ENCODE results near the gene TAX1BP3. TPM values are rescaled to one million over a fixed set of nuclear protein-coding genes. Genes with fewer than 3 reads are reported as not detected.

TAX1BP3 gene
- total RNA-seq, 1 donor, result 164 TPM

DNA sequence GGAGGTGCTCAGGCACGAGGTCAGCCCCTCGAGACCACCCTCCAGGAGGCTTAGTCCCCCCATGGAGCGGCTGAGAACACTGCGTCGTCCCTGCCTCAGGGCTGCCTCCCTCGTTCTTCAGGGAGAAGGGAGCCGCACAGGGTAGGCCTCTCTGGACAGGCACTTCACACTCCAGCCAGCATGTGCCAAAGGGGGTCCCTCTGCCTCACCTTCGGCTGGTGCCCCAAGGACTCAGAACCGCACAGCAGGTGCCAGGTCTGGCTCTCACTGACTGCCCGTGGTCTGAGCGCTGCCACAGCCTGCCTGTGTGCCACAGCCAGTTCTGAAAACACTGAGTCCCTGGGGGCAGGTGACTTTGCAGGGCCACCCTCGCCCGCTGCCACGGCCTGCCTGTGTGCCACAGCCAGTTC lies 20.5 kb upstream of the TAX1BP3 start:
- DNase-seq (ENCODE audit: insufficient read length, low spot score, missing footprints), result peak; percentile 80
- Histone ChIP-seq H3K9me3 (ENCODE audit: low read depth, low read length) (no peaks in the 10 kb centered on the region), H3K4me3 (ENCODE audit: insufficient read depth, low read length) (no peak overlapping the region), H2AFZ (ENCODE audit: low read length) (no peak overlapping the region), H3K4me2 (ENCODE audit: insufficient read depth, low read length) (no peak overlapping the region), H3K36me3 (ENCODE audit: insufficient read depth, low read length) (no peaks in the 10 kb centered on the region), H3K79me2 (ENCODE audit: insufficient read depth, low read length) (no peaks in the 10 kb centered on the region), H4K20me1 (ENCODE audit: insufficient read depth, low read length) (no peaks in the 10 kb centered on the region), H3K27ac (ENCODE audit: low read depth, low read length) (no peak overlapping the region), H3K27me3 (ENCODE audit: insufficient read depth, low read length) (peaks cover 5% of the 10 kb centered on the region), H3K4me1 (ENCODE audit: insufficient read depth, low read length) (no peaks in the 10 kb centered on the region)
- TF ChIP-seq, protein P1, sequence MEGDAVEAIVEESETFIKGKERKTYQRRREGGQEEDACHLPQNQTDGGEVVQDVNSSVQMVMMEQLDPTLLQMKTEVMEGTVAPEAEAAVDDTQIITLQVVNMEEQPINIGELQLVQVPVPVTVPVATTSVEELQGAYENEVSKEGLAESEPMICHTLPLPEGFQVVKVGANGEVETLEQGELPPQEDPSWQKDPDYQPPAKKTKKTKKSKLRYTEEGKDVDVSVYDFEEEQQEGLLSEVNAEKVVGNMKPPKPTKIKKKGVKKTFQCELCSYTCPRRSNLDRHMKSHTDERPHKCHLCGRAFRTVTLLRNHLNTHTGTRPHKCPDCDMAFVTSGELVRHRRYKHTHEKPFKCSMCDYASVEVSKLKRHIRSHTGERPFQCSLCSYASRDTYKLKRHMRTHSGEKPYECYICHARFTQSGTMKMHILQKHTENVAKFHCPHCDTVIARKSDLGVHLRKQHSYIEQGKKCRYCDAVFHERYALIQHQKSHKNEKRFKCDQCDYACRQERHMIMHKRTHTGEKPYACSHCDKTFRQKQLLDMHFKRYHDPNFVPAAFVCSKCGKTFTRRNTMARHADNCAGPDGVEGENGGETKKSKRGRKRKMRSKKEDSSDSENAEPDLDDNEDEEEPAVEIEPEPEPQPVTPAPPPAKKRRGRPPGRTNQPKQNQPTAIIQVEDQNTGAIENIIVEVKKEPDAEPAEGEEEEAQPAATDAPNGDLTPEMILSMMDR (IDR thresholded peaks at IDR 0.05; ENCODE audit: extremely low read depth, low read depth, low read length), result no peak

DNA sequence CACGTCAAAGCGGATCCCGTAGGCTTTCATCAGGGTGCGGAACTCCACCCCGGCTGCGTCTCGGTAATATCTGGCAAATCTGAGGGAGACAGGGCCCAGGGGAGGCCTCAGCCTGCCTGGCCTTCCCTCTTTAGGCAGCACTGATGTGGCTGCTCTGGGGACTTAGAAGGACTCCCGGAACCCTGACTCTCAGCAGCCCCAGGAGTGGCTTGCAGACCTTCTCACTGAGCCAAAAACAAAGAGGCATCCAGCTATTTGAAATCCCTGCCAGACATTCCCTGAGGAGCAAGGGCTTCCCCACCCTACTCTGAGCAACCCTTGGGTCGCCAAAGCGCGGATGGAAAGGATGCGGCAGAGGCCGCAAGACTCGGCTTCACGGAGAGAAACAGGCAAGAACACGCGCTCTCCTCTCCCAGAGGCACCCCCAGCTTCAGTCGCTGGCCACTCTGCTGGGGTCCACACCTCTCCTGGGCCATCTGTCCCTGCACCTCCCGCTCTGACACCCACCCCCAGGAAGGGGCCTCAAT lies 19.7 kb upstream of the TAX1BP3 start:
- TF ChIP-seq, protein P1 (IDR thresholded peaks at IDR 0.05; ENCODE audit: extremely low read depth, low read depth, low read length), result no peak
- DNase-seq (ENCODE audit: insufficient read length, low spot score, missing footprints), result peak; percentile 92

GRCh38 chr17:3685174-3685573 lies 16.8 kb upstream of the TAX1BP3 start:
- no peaks in the 10 kb centered on the region for H3K9me3 ChIP-seq (ENCODE audit: low read depth, low read length)
- no peak overlapping the region for H3K27ac ChIP-seq (ENCODE audit: low read depth, low read length)
- no peaks in the 10 kb centered on the region for H3K79me2 ChIP-seq (ENCODE audit: insufficient read depth, low read length)
- no peaks in the 10 kb centered on the region for H3K36me3 ChIP-seq (ENCODE audit: insufficient read depth, low read length)
- TF ChIP-seq, protein P1 (IDR thresholded peaks at IDR 0.05; ENCODE audit: extremely low read depth, low read depth, low read length), result no peak
- no peak overlapping the region for H3K4me3 ChIP-seq (ENCODE audit: insufficient read depth, low read length)
- no peaks in the 10 kb centered on the region for H3K4me1 ChIP-seq (ENCODE audit: insufficient read depth, low read length)
- H2AFZ ChIP-seq (ENCODE audit: low read length), result no peak overlapping the region
- H3K27me3 ChIP-seq (ENCODE audit: insufficient read depth, low read length), result peaks cover 4% of the 10 kb centered on the region
- H3K4me2 ChIP-seq (ENCODE audit: insufficient read depth, low read length), result no peak overlapping the region
- peak; percentile 75 for DNase-seq (ENCODE audit: insufficient read length, low spot score, missing footprints)
- no peaks in the 10 kb centered on the region for H4K20me1 ChIP-seq (ENCODE audit: insufficient read depth, low read length)

More for the DNA sequence above, 19.7 kb upstream of the TAX1BP3 start:
- H3K4me3 ChIP-seq (ENCODE audit: insufficient read depth, low read length), result no peak overlapping the region
- H2AFZ ChIP-seq (ENCODE audit: low read length), result peak overlapping the region; percentile 29
- no peaks in the 10 kb centered on the region for H3K79me2 ChIP-seq (ENCODE audit: insufficient read depth, low read length)
- no peak overlapping the region for H3K4me2 ChIP-seq (ENCODE audit: insufficient read depth, low read length)
- no peak overlapping the region for H3K27ac ChIP-seq (ENCODE audit: low read depth, low read length)
- H4K20me1 ChIP-seq (ENCODE audit: insufficient read depth, low read length), result no peaks in the 10 kb centered on the region
- peaks cover 4% of the 10 kb centered on the region for H3K27me3 ChIP-seq (ENCODE audit: insufficient read depth, low read length)
- no peaks in the 10 kb centered on the region for H3K36me3 ChIP-seq (ENCODE audit: insufficient read depth, low read length)
- no peaks in the 10 kb centered on the region for H3K4me1 ChIP-seq (ENCODE audit: insufficient read depth, low read length)
- no peaks in the 10 kb centered on the region for H3K9me3 ChIP-seq (ENCODE audit: low read depth, low read length)

GRCh38 chr17:3683054-3683511 lies 14.7 kb upstream of the TAX1BP3 start:
- DNase-seq (ENCODE audit: insufficient read length, low spot score, missing footprints), result peak; percentile 98
- H3K4me3 ChIP-seq (ENCODE audit: insufficient read depth, low read length), result no peak overlapping the region
- TF ChIP-seq, protein P1 (IDR thresholded peaks at IDR 0.05; ENCODE audit: extremely low read depth, low read depth, low read length), result peak; percentile 88
- no peak overlapping the region for H3K4me2 ChIP-seq (ENCODE audit: insufficient read depth, low read length)
- no peak overlapping the region for H2AFZ ChIP-seq (ENCODE audit: low read length)
- H3K79me2 ChIP-seq (ENCODE audit: insufficient read depth, low read length), result no peaks in the 10 kb centered on the region
- no peaks in the 10 kb centered on the region for H3K9me3 ChIP-seq (ENCODE audit: low read depth, low read length)
- peaks cover 2% of the 10 kb centered on the region for H3K4me1 ChIP-seq (ENCODE audit: insufficient read depth, low read length)
- H3K27ac ChIP-seq (ENCODE audit: low read depth, low read length), result no peak overlapping the region
- peaks cover 4% of the 10 kb centered on the region for H3K27me3 ChIP-seq (ENCODE audit: insufficient read depth, low read length)
- H4K20me1 ChIP-seq (ENCODE audit: insufficient read depth, low read length), result no peaks in the 10 kb centered on the region
- H3K36me3 ChIP-seq (ENCODE audit: insufficient read depth, low read length), result no peaks in the 10 kb centered on the region

Data from osteoblast (primary cell).